HG02884 (cell line): ENCODE results near the gene PALMD.

Experiments used
- ATAC-seq: cut with Tn5 transposase; IDR thresholded peaks from one replicate; pipeline ENCODE4 v1.9.1; 2021; ENCODE audit warnings: mild to moderate bottlenecking, moderate library complexity; ENCODE audit not compliant: unreplicated experiment

Gene PALMD

DNA sequence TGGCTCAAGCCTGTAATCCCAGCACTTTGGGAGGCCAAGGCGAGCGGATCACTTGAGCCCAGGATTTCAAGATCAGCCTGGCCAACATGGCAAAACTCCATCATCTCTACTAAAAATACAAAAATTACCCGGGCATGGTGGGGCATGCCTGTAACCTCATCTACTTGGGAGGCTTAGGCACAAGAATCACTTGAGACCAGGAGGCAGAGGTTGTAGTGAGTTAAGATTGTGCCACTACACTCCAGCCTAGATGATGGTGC is 12.0 kb downstream of the PALMD start:
- no peak for ATAC-seq

GRCh38 chr1:99659755-99660210 is 13.9 kb downstream of the PALMD start:
- ATAC-seq = no peak

- ATAC-seq = no peak
These were observed 14.6 kb downstream of the PALMD start for GRCh38 chr1:99660496-99660895.

DNA sequence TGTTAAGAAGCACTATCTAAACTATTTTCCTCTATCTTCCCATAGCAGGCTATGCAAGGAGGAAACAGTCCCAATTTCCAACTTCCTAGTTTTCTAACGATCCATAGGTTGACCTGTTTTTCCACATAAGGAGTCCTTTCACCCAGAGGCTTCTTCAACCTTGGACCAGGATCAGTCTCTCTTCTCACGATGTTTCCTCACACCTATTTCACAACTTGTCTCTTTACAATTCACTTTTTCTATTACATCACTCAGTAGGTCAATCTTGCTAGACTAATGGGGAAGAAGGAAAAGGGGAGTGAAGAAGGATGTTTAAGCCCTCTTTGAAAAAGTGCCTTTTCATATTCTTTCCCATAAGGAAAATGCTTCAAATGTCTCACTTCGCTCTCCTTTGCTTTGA is 15.9 kb downstream of the PALMD start:
- no peak for ATAC-seq

GRCh38 chr1:99662539-99663080 is 16.7 kb downstream of the PALMD start:
- ATAC-seq = no peak

DNA sequence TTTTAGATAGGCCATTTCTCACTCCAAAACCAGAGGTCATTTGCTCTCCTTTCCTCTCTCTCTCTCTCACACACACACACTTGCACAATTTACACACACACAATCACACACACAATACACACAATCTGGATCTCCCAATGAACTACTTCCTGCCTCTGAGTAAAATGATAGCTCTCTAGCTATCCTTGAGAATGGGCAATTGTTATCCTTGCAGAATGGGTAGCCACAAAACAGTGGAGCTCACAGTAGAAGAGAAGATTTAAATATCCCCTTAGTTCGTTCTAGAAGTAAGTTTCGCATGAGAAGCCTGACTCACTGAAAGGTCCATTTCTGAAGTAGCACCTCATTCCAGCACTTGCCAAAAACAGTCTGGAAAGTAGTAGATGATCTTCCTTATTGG is 17.6 kb downstream of the PALMD start:
- ATAC-seq = no peak

GRCh38 chr1:99665212-99665611 is 19.3 kb downstream of the PALMD start:
- ATAC-seq = no peak

DNA sequence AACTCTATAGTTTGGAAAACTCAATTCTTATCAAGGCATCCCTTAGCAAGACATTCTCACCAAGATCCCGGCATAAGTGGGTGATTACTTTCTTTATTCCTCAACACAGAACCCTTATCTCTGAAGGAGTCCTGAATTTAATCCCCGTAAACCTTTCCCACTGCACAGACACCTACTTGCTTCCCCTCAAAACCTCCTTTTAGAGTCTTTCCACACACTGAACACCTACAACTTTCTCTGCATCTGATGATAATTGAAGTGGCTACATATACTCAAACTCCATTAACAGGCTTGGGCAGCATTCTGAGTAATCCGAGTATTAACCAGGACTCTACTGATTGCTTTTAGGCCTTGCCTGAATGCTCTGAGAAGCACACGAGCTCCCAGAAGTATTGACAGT is 23.5 kb downstream of the PALMD start:
- no peak for ATAC-seq

DNA sequence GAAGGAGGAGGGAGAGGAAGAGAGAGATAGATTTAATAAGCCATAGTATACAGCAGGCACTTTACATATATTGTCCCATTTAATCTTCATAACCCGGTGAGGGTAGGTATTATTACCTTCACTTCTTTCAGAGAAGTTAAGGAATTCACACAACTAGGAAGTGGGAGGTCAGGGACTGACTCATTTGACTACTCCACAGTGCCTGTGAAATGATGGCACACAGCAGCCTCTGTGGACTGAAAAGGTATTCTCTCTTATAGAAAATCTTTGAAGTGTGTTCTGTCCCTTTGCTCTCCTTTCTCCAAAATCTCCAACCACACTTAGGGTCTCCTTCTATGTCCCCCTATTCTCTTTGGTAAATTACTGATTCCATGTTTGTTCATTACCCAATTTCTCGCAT is 23.9 kb downstream of the PALMD start:
- no peak for ATAC-seq

GRCh38 chr1:99670583-99670982 is 24.7 kb downstream of the PALMD start:
- ATAC-seq = no peak

DNA sequence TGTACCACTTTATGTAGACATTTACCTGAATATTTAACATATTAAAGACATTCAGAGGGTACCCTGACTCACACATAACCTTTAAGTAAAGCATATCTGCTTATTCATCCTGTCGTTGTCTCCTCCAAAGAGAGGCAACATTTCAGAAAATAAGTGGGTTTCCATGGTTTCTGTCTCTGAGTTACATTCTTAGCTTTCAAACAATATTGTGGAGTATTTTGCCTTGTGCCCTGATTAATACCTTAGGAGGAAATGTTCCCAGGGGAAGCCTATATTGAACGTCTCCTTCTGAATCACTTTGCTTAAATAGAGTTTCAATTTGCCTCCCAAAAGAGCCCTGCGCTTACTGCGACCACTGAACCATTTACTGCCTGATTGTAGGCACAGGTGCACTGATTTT is 26.1 kb downstream of the PALMD start:
- ATAC-seq = no peak

GRCh38 chr1:99672530-99673213 is 26.8 kb downstream of the PALMD start:
- ATAC-seq = no peak

- ATAC-seq = no peak
These were observed 27.4 kb downstream of the PALMD start for GRCh38 chr1:99673315-99673714.

GRCh38 chr1:99674115-99675064 is 28.5 kb downstream of the PALMD start:
- ATAC-seq = no peak

- no peak for ATAC-seq
These were observed 29.4 kb downstream of the PALMD start for GRCh38 chr1:99675292-99675691.

GRCh38 chr1:99675994-99676393 is 30.1 kb downstream of the PALMD start:
- ATAC-seq = no peak

DNA sequence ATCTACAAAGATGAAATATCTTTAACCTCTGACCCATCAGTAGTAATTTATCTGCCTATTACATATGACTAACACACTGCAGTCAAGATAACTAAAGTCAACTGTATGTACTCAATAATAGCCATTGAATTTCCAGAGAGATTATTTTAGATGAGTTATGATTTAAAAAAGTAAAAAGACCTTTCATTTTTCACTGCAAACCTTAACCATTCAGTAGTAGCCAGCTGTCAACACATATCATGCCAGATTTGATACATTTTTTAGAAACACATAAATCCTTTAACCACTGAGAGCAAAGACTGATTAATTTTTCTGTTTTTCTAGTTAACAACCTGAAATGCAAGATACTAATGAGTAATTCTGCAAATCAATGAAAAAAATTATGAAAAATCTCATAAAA is 31.0 kb downstream of the PALMD start:
- no peak for ATAC-seq

GRCh38 chr1:99677416-99677815 is 31.5 kb downstream of the PALMD start:
- ATAC-seq = no peak

GRCh38 chr1:99680270-99680669 is 34.4 kb downstream of the PALMD start:
- ATAC-seq = no peak

- no peak for ATAC-seq
These were observed 35.7 kb downstream of the PALMD start for GRCh38 chr1:99681583-99681982.

- ATAC-seq = no peak
These were observed 36.4 kb downstream of the PALMD start for GRCh38 chr1:99682291-99682751.
